Activated CD8-positive, alpha-beta T cell treated with anti-CD3 and anti-CD28 coated beads for 36 hours (primary cell): ENCODE results near the gene PAWR. TPM values are rescaled to one million over a fixed set of nuclear protein-coding genes. Genes with fewer than 3 reads are reported as not detected.
"Not testable (repeated sequence)": the region's sequence is repeated elsewhere in the genome, so short reads cannot be mapped to it uniquely, and the experiment has no call there.

Source experiments
- ATAC-seq: fragments of 200-7000 bp; cut with Tn5 transposase; one replicate; pipeline ENCODE4 v1.10.0; 2021; ENCODE audit warnings: mild to moderate bottlenecking, moderate library complexity
- CTCF ChIA-PET: fragments of 350-600 bp; sonication (Branson Sonifier 250); formaldehyde crosslinking; loops from one replicate; lab custom pipeline; 2021; ENCODE audit warnings: antibody characterized with exemption; lab: Charles Lee
- POLR2A ChIA-PET: fragments of 350-600 bp; sonication (Branson Sonifier 250); formaldehyde crosslinking; loops from one replicate; lab custom pipeline; 2021; ENCODE audit warnings: antibody characterized with exemption; lab: Charles Lee
- DNase-seq: peaks from one replicate; pipeline ENCODE4 v3.0.0-alpha.2; 2020
- H3K27ac Mint-ChIP-seq: one replicate; pipeline ENCODE4 v1.8.0; 2021; ENCODE audit warnings: mild to moderate bottlenecking, mixed read lengths
- H3K27me3 Mint-ChIP-seq: one replicate; pipeline ENCODE4 v1.8.0; 2021; ENCODE audit warnings: mixed read lengths
- H3K36me3 Mint-ChIP-seq: one replicate; pipeline ENCODE4 v1.8.0; 2021; ENCODE audit warnings: low read depth, mixed read lengths
- H3K4me1 Mint-ChIP-seq: one replicate; pipeline ENCODE4 v1.8.0; 2021; ENCODE audit warnings: low read depth, mixed read lengths
- H3K4me3 Mint-ChIP-seq: one replicate; pipeline ENCODE4 v1.8.0; 2021; ENCODE audit warnings: mild to moderate bottlenecking, moderate library complexity, mixed read lengths
- H3K9me3 Mint-ChIP-seq: one replicate; pipeline ENCODE4 v1.8.0; 2021; ENCODE audit warnings: mixed read lengths
- intact Hi-C: fragments of 100-400 bp; cut with micrococcal nuclease; formaldehyde crosslinking; loops from one replicate; pipeline ENCODE4 v1.10.0; 2022
- total RNA-seq, 2 experiments: library from RNA; stranded (reverse); gene quantifications; one replicate each; pipeline ENCODE4 v1.2.3, GENCODE V29; 2021
- TF ChIP-seq, protein P1 (sequence below): fragments of 200-600 bp; IDR thresholded peaks from one replicate; pipeline ENCODE4 v1.8.0; 2022; ENCODE audit warnings: antibody characterized with exemption, mild to moderate bottlenecking

The PAWR gene
- total RNA-seq, 2 experiments from 2014 or later = 5.5 to 5.8 TPM

DNA sequence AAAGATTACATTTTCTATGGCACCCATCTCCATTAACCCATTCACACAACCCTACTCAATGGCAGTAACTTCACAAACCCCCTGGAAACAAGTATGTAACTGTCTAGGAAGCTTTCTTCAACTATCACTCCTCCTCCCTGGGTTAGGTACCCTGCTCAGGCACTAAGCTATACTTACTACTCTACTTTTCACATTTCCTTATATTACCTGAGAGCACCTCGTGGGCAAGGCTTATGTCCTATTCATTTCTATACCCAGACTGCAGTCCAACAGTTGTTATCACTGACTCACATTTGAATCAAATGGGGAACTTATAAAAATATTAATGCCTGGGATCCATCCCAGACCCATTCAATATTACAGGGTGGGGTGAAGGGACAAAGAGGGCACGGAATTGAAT lies 4.6 kb downstream of the PAWR start:
- POLR2A ChIA-PET = no interaction called here
- Mint-ChIP-seq H3K4me3 (no peak overlapping the region), H3K27ac (no peak overlapping the region), H3K4me1 (peaks cover 5% of the 10 kb centered on the region), H3K36me3 (no peaks in the 10 kb centered on the region), H3K9me3 (no peaks in the 10 kb centered on the region), H3K27me3 (peaks cover 24% of the 10 kb centered on the region)
- CTCF ChIA-PET = no interaction called here
- TF ChIP-seq, protein P1, sequence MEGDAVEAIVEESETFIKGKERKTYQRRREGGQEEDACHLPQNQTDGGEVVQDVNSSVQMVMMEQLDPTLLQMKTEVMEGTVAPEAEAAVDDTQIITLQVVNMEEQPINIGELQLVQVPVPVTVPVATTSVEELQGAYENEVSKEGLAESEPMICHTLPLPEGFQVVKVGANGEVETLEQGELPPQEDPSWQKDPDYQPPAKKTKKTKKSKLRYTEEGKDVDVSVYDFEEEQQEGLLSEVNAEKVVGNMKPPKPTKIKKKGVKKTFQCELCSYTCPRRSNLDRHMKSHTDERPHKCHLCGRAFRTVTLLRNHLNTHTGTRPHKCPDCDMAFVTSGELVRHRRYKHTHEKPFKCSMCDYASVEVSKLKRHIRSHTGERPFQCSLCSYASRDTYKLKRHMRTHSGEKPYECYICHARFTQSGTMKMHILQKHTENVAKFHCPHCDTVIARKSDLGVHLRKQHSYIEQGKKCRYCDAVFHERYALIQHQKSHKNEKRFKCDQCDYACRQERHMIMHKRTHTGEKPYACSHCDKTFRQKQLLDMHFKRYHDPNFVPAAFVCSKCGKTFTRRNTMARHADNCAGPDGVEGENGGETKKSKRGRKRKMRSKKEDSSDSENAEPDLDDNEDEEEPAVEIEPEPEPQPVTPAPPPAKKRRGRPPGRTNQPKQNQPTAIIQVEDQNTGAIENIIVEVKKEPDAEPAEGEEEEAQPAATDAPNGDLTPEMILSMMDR = no peak
- intact Hi-C loops = no loop called here
- ATAC-seq (no peak), DNase-seq (no peak)

DNA sequence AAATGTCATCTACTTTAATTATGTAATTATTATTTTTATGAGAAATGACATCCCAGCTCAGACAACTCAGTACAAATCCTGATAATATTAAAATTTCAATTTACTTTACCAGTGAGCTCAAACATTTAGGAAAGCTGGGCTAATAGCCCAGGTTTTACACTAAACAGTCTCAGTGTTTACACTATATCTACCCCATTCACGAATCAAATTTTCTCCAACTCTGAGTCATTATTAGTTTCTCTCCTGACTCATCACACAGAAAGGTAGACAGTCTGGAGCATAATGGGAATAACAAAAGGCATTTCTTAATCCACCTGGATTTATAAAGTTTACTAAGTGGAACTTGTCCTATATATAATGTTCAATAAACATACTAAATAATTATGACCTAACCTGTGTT lies 5.7 kb downstream of the PAWR start:
- Mint-ChIP-seq H3K9me3 (no peaks in the 10 kb centered on the region), H3K27me3 (peaks cover 23% of the 10 kb centered on the region), H3K27ac (no peak overlapping the region), H3K4me3 (no peak overlapping the region), H3K4me1 (peaks cover 5% of the 10 kb centered on the region), H3K36me3 (no peaks in the 10 kb centered on the region)
- ATAC-seq (no peak), DNase-seq (no peak)
- ChIA-PET POLR2A (no interaction called here), CTCF (no interaction called here)
- intact Hi-C loops = no loop called here
- TF ChIP-seq, protein P1 = no peak

DNA sequence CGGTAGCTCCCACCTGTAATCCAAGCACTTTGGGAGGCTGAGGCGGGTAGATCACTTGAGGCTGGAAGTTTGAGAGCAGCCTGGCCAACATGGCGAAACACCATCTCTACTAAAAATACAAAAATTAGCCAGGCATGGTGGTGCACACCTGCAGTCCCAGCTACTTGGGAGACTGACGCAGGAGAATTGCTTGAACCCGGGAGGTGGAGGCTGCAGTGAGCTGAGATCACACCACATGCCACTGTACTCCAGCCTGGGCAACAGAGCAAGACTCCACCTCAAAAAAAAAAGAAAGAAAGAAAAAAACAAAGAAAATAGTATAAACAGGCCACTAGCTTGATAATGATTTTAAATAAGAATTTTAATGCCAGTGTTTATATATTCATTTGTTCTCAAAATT lies 6.4 kb downstream of the PAWR start:
- H3K9me3 Mint-ChIP-seq, H3K27ac Mint-ChIP-seq, POLR2A ChIA-PET, intact Hi-C loops, DNase-seq, H3K36me3 Mint-ChIP-seq, ATAC-seq, H3K4me1 Mint-ChIP-seq, CTCF ChIA-PET, H3K4me3 Mint-ChIP-seq: not testable (repeated sequence)
- H3K27me3 Mint-ChIP-seq = peaks cover 23% of the 10 kb centered on the region

DNA sequence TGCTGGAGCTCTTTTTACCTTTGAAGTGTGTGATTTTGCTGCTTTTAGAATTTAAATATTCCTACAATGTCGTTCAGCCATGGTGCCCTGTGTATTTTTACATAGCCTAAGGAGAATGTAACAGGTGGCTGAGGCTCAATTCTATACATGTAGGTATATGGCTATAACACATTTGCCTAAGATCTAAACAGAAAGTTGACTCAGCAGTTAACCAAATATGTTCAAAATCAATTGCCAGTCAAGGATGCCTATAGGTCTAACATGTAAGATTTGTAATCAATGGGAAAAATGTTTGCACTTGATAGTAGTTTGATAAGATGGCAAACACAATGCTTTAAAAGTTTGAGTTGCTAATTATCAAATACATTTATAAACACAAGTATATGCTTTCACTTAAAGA lies 8.2 kb downstream of the PAWR start:
- intact Hi-C loops = no loop called here
- Mint-ChIP-seq H3K9me3 (no peaks in the 10 kb centered on the region), H3K36me3 (no peaks in the 10 kb centered on the region), H3K4me1 (no peaks in the 10 kb centered on the region), H3K27me3 (peaks cover 13% of the 10 kb centered on the region), H3K27ac (no peak overlapping the region), H3K4me3 (no peak overlapping the region)
- CTCF ChIA-PET = interaction anchor here (1.2 kb wide), 1 partner anchor 11 kb away, joined by 3 read pairs; no protein-coding TSS in a partner anchor
- ATAC-seq = no peak
- TF ChIP-seq, protein P1 = no peak
- POLR2A ChIA-PET = no interaction called here
- no peak for DNase-seq

DNA sequence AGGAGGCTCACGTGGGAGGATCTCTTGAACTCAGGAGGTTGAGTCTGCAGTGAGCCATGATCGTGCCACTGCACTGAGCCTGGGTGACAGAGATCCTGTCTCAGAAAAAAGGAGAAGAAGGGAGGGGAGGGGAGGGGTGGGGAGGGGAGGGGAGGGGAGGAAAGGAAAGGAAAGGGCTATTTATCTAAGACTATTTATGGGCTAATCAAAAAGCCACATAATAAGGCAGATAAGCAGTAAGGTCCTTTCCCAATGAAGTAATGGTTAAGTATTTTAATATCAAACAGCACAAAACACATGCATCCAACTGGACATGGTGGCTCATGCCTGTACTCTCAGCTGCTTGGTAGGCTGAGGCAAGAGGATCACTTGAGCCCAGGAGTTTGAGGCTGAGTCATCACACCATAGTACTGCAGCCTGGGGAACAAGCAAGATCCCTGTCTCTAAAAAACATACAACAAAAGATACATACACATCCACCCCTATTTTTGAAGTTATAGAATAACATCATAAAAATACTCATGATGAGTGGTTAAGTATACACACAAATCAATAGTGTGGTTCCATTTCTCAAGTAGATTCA lies 9.7 kb downstream of the PAWR start:
- TF ChIP-seq, protein P1 = no peak

More for the DNA sequence above, 9.7 kb downstream of the PAWR start:
- no peaks in the 10 kb centered on the region for H3K9me3 Mint-ChIP-seq
- H3K4me1 Mint-ChIP-seq = no peaks in the 10 kb centered on the region
- H3K27me3 Mint-ChIP-seq = peaks cover 8% of the 10 kb centered on the region
- ChIA-PET CTCF (interaction anchor here (1.2 kb wide), 1 partner anchor 10 kb away, joined by 3 read pairs; no protein-coding TSS in a partner anchor), POLR2A (no interaction called here)
- intact Hi-C loops = no loop called here
- H3K36me3 Mint-ChIP-seq = no peaks in the 10 kb centered on the region
- no peak for ATAC-seq
- H3K4me3 Mint-ChIP-seq = no peak overlapping the region
- DNase-seq = no peak
- no peak overlapping the region for H3K27ac Mint-ChIP-seq
